ENCODE data around the gene MRGPRE.

Gene MRGPRE

DNA sequence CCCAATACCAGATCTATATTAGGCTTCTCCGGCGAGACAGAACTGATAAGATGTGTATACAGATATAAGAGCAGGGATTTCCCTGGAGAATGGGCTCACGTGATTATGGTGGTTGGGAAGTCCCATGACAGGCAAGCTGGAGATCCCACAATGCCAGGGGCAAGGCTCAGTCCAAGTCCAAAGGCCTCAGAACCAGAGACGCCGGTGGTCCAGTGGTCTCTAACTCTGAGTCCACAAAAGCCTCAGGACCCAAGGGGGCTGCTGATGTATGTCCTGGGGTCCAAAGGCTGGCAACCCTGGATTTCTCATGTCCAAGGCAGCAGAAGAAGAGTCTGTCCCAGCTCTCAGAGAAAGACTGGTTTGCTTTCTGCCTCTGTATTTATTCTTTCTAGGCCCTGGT is 51.3 kb downstream of the MRGPRE start:
- Histone ChIP-seq H3K4me3 (ENCODE audit: insufficient read depth, low read length, poor library complexity, severe bottlenecking) (no peak overlapping the region), H3K9me2 (replicated peaks; ENCODE audit: insufficient read depth, low read length) (no peaks in the 10 kb centered on the region), H3K27ac (ENCODE audit: low read depth, low read length) (no peak overlapping the region), H3K9ac (ENCODE audit: low read length) (no peak overlapping the region), H3K4me2 (ENCODE audit: low read depth, low read length, poor library complexity, severe bottlenecking) (no peak overlapping the region), H3K79me2 (ENCODE audit: insufficient read depth, low read length) (no peaks in the 10 kb centered on the region), H4K20me1 (ENCODE audit: low read depth, low read length) (no peaks in the 10 kb centered on the region), H3F3A (ENCODE audit: insufficient read depth) (no peaks in the 10 kb centered on the region), H3K27me3 (ENCODE audit: low read length) (no peaks in the 10 kb centered on the region), H3K36me3 (ENCODE audit: low read length) (no peaks in the 10 kb centered on the region), H2AFZ (ENCODE audit: low read depth, low read length, severe bottlenecking) (no peak overlapping the region), H3K9me3 (ENCODE audit: insufficient read depth, low read length) (peaks cover 13% of the 10 kb centered on the region; the same call in 1 of the 2 replicates)
- no peak for TF ChIP-seq EZH2phosphoT487 (conservative IDR thresholded peaks at IDR 0.05; ENCODE audit: low read length)
- TF ChIP-seq, protein P1, sequence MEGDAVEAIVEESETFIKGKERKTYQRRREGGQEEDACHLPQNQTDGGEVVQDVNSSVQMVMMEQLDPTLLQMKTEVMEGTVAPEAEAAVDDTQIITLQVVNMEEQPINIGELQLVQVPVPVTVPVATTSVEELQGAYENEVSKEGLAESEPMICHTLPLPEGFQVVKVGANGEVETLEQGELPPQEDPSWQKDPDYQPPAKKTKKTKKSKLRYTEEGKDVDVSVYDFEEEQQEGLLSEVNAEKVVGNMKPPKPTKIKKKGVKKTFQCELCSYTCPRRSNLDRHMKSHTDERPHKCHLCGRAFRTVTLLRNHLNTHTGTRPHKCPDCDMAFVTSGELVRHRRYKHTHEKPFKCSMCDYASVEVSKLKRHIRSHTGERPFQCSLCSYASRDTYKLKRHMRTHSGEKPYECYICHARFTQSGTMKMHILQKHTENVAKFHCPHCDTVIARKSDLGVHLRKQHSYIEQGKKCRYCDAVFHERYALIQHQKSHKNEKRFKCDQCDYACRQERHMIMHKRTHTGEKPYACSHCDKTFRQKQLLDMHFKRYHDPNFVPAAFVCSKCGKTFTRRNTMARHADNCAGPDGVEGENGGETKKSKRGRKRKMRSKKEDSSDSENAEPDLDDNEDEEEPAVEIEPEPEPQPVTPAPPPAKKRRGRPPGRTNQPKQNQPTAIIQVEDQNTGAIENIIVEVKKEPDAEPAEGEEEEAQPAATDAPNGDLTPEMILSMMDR (IDR thresholded peaks at IDR 0.05; ENCODE audit: insufficient read depth, low read length, poor library complexity, severe bottlenecking): no peak

DNA sequence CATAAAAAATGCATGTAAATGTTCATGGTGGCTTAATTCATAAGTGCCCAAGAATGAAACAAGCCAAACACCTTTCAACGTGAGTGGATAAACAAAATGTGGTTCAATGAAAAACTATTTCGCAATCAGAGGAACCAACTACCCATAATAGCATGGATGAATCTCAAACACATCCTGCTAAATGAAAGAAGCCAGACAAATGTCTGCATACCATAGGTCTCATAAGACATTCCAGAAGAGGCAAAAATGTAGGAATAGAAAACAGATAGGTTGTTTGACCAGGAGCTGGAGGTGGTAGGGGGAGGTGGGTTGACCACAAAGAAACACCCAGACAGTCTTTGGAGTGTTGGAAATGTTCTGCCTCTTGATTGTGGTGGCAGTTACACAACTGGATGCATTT is 53.9 kb downstream of the MRGPRE start:
- Histone ChIP-seq H3K9ac (ENCODE audit: low read length) (no peak overlapping the region), H3K9me2 (replicated peaks; ENCODE audit: insufficient read depth, low read length) (no peaks in the 10 kb centered on the region), H3K27me3 (ENCODE audit: low read length) (no peaks in the 10 kb centered on the region), H3K4me3 (ENCODE audit: insufficient read depth, low read length, poor library complexity, severe bottlenecking) (no peak overlapping the region), H3F3A (ENCODE audit: insufficient read depth) (no peaks in the 10 kb centered on the region), H3K36me3 (ENCODE audit: low read length) (no peaks in the 10 kb centered on the region), H4K20me1 (ENCODE audit: low read depth, low read length) (no peaks in the 10 kb centered on the region), H2AFZ (ENCODE audit: low read depth, low read length, severe bottlenecking) (no peak overlapping the region), H3K4me2 (ENCODE audit: low read depth, low read length, poor library complexity, severe bottlenecking) (no peak overlapping the region), H3K9me3 (ENCODE audit: insufficient read depth, low read length) (peaks cover 13% of the 10 kb centered on the region; the same call in 1 of the 2 replicates), H3K79me2 (ENCODE audit: insufficient read depth, low read length) (no peaks in the 10 kb centered on the region), H3K27ac (ENCODE audit: low read depth, low read length) (no peak overlapping the region)
- no peak for TF ChIP-seq EZH2phosphoT487 (conservative IDR thresholded peaks at IDR 0.05; ENCODE audit: low read length)
- TF ChIP-seq, protein P1 (IDR thresholded peaks at IDR 0.05; ENCODE audit: insufficient read depth, low read length, poor library complexity, severe bottlenecking): no peak

DNA sequence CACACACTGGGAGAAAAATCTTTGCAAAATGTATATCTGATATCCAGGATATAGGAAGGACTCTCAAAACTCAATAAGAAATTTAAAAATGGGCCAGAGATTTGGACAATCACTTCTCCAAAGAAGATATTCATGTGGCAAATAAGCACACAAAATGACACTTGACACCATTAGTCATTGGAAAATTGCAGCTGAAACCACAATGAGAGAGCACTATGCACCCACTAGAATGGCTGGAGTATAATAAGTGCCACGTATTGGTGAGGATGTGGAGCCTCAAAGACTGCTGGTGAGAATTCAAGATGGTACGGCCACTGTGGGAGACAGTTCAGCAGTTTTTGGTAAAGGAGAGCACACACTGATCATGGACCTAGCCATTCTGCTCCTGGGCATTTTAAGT is 54.3 kb downstream of the MRGPRE start:
- Histone ChIP-seq H3K79me2 (ENCODE audit: insufficient read depth, low read length) (no peaks in the 10 kb centered on the region), H3F3A (ENCODE audit: insufficient read depth) (no peaks in the 10 kb centered on the region), H3K27ac (ENCODE audit: low read depth, low read length) (no peak overlapping the region), H3K9me3 (ENCODE audit: insufficient read depth, low read length) (peaks cover 13% of the 10 kb centered on the region; the same call in 1 of the 2 replicates), H3K9me2 (replicated peaks; ENCODE audit: insufficient read depth, low read length) (no peaks in the 10 kb centered on the region), H2AFZ (ENCODE audit: low read depth, low read length, severe bottlenecking) (no peak overlapping the region), H3K4me3 (ENCODE audit: insufficient read depth, low read length, poor library complexity, severe bottlenecking) (no peak overlapping the region), H3K36me3 (ENCODE audit: low read length) (no peaks in the 10 kb centered on the region), H3K4me2 (ENCODE audit: low read depth, low read length, poor library complexity, severe bottlenecking) (no peak overlapping the region), H4K20me1 (ENCODE audit: low read depth, low read length) (no peaks in the 10 kb centered on the region), H3K9ac (ENCODE audit: low read length) (no peak overlapping the region), H3K27me3 (ENCODE audit: low read length) (no peaks in the 10 kb centered on the region)
- TF ChIP-seq, protein P1 (IDR thresholded peaks at IDR 0.05; ENCODE audit: insufficient read depth, low read length, poor library complexity, severe bottlenecking): no peak
- TF ChIP-seq EZH2phosphoT487 (conservative IDR thresholded peaks at IDR 0.05; ENCODE audit: low read length): no peak

All from SU-DHL-6 (cell line).